Muscle of back (tissue), 11 donors: ENCODE measurements around the gene SEPHS2. TPM values are rescaled to one million over a fixed set of nuclear protein-coding genes. Genes with fewer than 3 reads are reported as not detected.
"Not testable (repeated sequence)": the region's sequence is repeated elsewhere in the genome, so short reads cannot be mapped to it uniquely, and the experiment has no call there.

Source experiments
- DNase-seq, 3 donors: peaks; one replicate each; pipeline versions ENCODE4 v3.0.0 to v3.0.0-alpha.2; 2013
- polyA plus RNA-seq, 10 donors: library from polyadenylated mRNA; unstranded; fragments of 120-200 nt; gene quantifications; one replicate each; pipeline ENCODE4 v1.2.1, GENCODE V29; 2013; ENCODE audit not compliant: insufficient read length in 10 of 10

Gene SEPHS2
- polyA plus RNA-seq, 10 donors: 14.1 to 22.6 (median 15.9) TPM

GRCh38 chr16:30472328-30472942, 26.8 kb upstream of the SEPHS2 start, which contains the start of gene ITGAL:
TSS of gene ITGAL (plus strand) at chr16:30472742. CDS start at chr16:30472838, 96 bp downstream.
- DNase-seq: peak in 1 of 3 donors; percentile 26

- no peak for DNase-seq
These were observed 24.9 kb upstream of the SEPHS2 start for GRCh38 chr16:30470632-30470995.

GRCh38 chr16:30470170-30470512, 24.5 kb upstream of the SEPHS2 start:
- no peak for DNase-seq

- no peak for DNase-seq
These were observed 18.4 kb upstream of the SEPHS2 start for GRCh38 chr16:30464078-30464477.

GRCh38 chr16:30461426-30461825, 15.8 kb upstream of the SEPHS2 start:
- not testable (repeated sequence) for DNase-seq

GRCh38 chr16:30459456-30459855, 13.8 kb upstream of the SEPHS2 start:
- no peak for DNase-seq

GRCh38 chr16:30458561-30459394, 13.1 kb upstream of the SEPHS2 start:
- DNase-seq: peak in 2 of 3 donors; percentile 16 to 30

GRCh38 chr16:30457743-30458560, 12.3 kb upstream of the SEPHS2 start:
- DNase-seq: no peak

GRCh38 chr16:30457256-30457655, 11.6 kb upstream of the SEPHS2 start:
- DNase-seq: no peak

- no peak for DNase-seq
These were observed 10.6 kb upstream of the SEPHS2 start for GRCh38 chr16:30456302-30456701.

GRCh38 chr16:30452709-30453580, 7.3 kb upstream of the SEPHS2 start:
- DNase-seq: not testable (repeated sequence)

GRCh38 chr16:30449116-30449435, 3.4 kb upstream of the SEPHS2 start:
- DNase-seq: no peak

GRCh38 chr16:30447512-30448226, 2.0 kb upstream of the SEPHS2 start:
- no peak for DNase-seq

GRCh38 chr16:30446203-30446595, 525 bp upstream of the SEPHS2 start:
- no peak for DNase-seq

GRCh38 chr16:30445149-30445407, 596 bp downstream of the SEPHS2 start:
- no peak for DNase-seq

- no peak for DNase-seq
These were observed 1.2 kb downstream of the SEPHS2 start for GRCh38 chr16:30444231-30445148.

- no peak for DNase-seq
These were observed 2.0 kb downstream of the SEPHS2 start for GRCh38 chr16:30443631-30444030.

- DNase-seq: no peak
These were observed 5.8 kb downstream of the SEPHS2 start for GRCh38 chr16:30439720-30440348.

- DNase-seq: no peak
These were observed 6.8 kb downstream of the SEPHS2 start for GRCh38 chr16:30438835-30439234.
